Transverse colon (tissue), 4 donors: Measurements from ENCODE around the gene FAM83F. TPM values are rescaled to one million over a fixed set of nuclear protein-coding genes. Genes with fewer than 3 reads are reported as not detected.

Experiments used
- DNase-seq: peaks from one replicate; pipeline ENCODE4 v3.0.0-alpha.2; 2019
- H3K27ac ChIP-seq, 4 donors: fragments of 200-600 bp; sonication (generic); 2 replicates each; pipeline ENCODE4 v1.5.1; 2016 to 2018; ENCODE audit warnings: inconsistent platforms in 4 of 4
- H3K27me3 ChIP-seq: fragments of 200-600 bp; sonication (generic); 2 replicates; pipeline ENCODE4 v1.5.1; 2017; ENCODE audit warnings: inconsistent platforms
- H3K36me3 ChIP-seq, 4 donors: fragments of 200-600 bp; sonication (generic); 2 replicates each; pipeline ENCODE4 v1.5.1; 2017 to 2019; ENCODE audit warnings: inconsistent platforms in 4 of 4
- H3K4me1 ChIP-seq, 4 donors: fragments of 200-600 bp; sonication (generic); 2 replicates each; pipeline ENCODE4 v1.5.1; 2017 to 2020; ENCODE audit warnings: inconsistent platforms in 4 of 4
- H3K4me3 ChIP-seq, 4 donors: fragments of 200-600 bp; sonication (generic); 1 replicate in 1 of 4; 2 replicates in 3 of 4; pipeline versions ENCODE4 v1.5.1 to v1.6.1; 2017 to 2019; ENCODE audit warnings: inconsistent platforms in 4 of 4
- H3K9me3 ChIP-seq, 2 donors: fragments of 200-600 bp; sonication (generic); 2 replicates each; pipeline ENCODE4 v1.5.1; 2017 to 2019; ENCODE audit warnings: inconsistent platforms in 2 of 2
- CTCF ChIP-seq, 5 experiments: fragments of 200-600 bp in 3 of 5; fragments of 450-650 bp in 2 of 5; sonication (generic) in 3 of 5; IDR thresholded peaks; 1 replicate in 2 of 5; 2 replicates in 3 of 5; pipeline ENCODE4 v1.5.1; 2016 to 2017; ENCODE audit warnings: antibody characterized with exemption in 5 of 5, inconsistent platforms in 3 of 5, mild to moderate bottlenecking in 2 of 5, moderate library complexity in 1 of 5
- EP300 ChIP-seq: sonication (generic); formaldehyde crosslinking; IDR thresholded peaks from one replicate; pipeline ENCODE4 v1.6.1; 2017; ENCODE audit warnings: antibody characterized with exemption, low read depth
- POLR2A ChIP-seq: fragments of 450-650 bp; IDR thresholded peaks from one replicate; pipeline ENCODE4 v1.6.1; 2016; ENCODE audit warnings: antibody characterized with exemption, mild to moderate bottlenecking, moderate library complexity
- POLR2AphosphoS5 ChIP-seq, 3 donors: sonication (generic); formaldehyde crosslinking; IDR thresholded peaks; one replicate each; pipeline ENCODE4 v1.6.1; 2016; ENCODE audit warnings: antibody characterized with exemption in 3 of 3
- WGBS, 2 donors: methylation state at CpG; one replicate each; pipeline ENCODE4 v1.1.5; 2018; ENCODE audit warnings: low coverage in 1 of 2; 5-methylcytosine and 5-hydroxymethylcytosine counted together
- in situ Hi-C, 4 donors: fragments of 200-750 bp; cut with MboI; loops; one replicate each; pipeline versions ENCODE4 v1.15.0 to v1.15.1; 2017; ENCODE audit warnings: low sequenced_read_pairs in 3 of 4, low pct_ligation_motif_present in 1 of 4, low pct_unique_long_range_greater_than_20kb in 1 of 4
- intact Hi-C: fragments of 100-400 bp; cut with DNase I; formaldehyde crosslinking; loops from one replicate; pipeline ENCODE4 v1.15.1; 2023; ENCODE audit warnings: low total_unique reads
- total RNA-seq, 4 donors: library from RNA; depleted of rRNA; stranded (reverse); fragments of >200 nt; gene quantifications; one replicate each; pipeline ENCODE4 v1.1.0, GENCODE V29; 2016

Gene FAM83F
- total RNA-seq, 4 donors from 2014 or later: 18.7 to 36.3 (median 25.4) TPM

GRCh38 chr22:39972641-39973040 is 22.1 kb upstream of the FAM83F start:
- Histone ChIP-seq H3K9me3 (no peaks in the 10 kb centered on the region), H3K27ac (no peak overlapping the region), H3K4me1 (peaks cover 0 to 13% (median 4%) of the 10 kb centered on the region in 4 donors), H3K36me3 (no peaks in the 10 kb centered on the region), H3K4me3 (no peak overlapping the region), H3K27me3 (peaks cover 16% of the 10 kb centered on the region)
- TF ChIP-seq POLR2AphosphoS5 (IDR thresholded peaks at IDR 0.05): no peak
- no peak for TF ChIP-seq POLR2A
- TF ChIP-seq EP300: no peak
- no peak for TF ChIP-seq CTCF (IDR thresholded peaks at IDR 0.05)
- no peak for DNase-seq
- in situ Hi-C loops: no loop called here
- WGBS, 2 donors: 61 to 74% methylated on average over 3 to 5 of the region's 5 CpGs
- intact Hi-C loops: no loop called here

- Histone ChIP-seq H3K9me3 (no peaks in the 10 kb centered on the region), H3K36me3 (no peaks in the 10 kb centered on the region), H3K27me3 (peaks cover 18% of the 10 kb centered on the region), H3K27ac (no peak overlapping the region), H3K4me1 (peaks cover 0 to 3% (median 1%) of the 10 kb centered on the region in 4 donors), H3K4me3 (no peak overlapping the region)
- TF ChIP-seq POLR2A (no peak), CTCF (IDR thresholded peaks at IDR 0.05) (no peak), POLR2AphosphoS5 (IDR thresholded peaks at IDR 0.05) (no peak), EP300 (no peak)
- no peak for DNase-seq
- 70 to 91% methylated on average over 2 to 5 of the region's 5 CpGs for WGBS, 2 donors
- intact Hi-C loops: no loop called here
- in situ Hi-C loops: no loop called here
Measured at GRCh38 chr22:39973656-39974055, 21.1 kb upstream of the FAM83F start.

GRCh38 chr22:39974065-39974464 is 20.7 kb upstream of the FAM83F start:
- no peaks in the 10 kb centered on the region for H3K9me3 ChIP-seq
- in situ Hi-C loops: no loop called here
- no peak overlapping the region for H3K4me3 ChIP-seq
- H3K36me3 ChIP-seq: no peaks in the 10 kb centered on the region
- peaks cover 18% of the 10 kb centered on the region for H3K27me3 ChIP-seq
- no peaks in the 10 kb centered on the region for H3K4me1 ChIP-seq
- intact Hi-C loops: no loop called here
- no peak for TF ChIP-seq POLR2AphosphoS5 (IDR thresholded peaks at IDR 0.05)
- no peak for TF ChIP-seq CTCF (IDR thresholded peaks at IDR 0.05)
- TF ChIP-seq EP300: no peak
- TF ChIP-seq POLR2A: no peak
- no peak overlapping the region for H3K27ac ChIP-seq
- 82% methylated on average over 5 of the region's 5 CpGs for WGBS, 2 donors
- no peak for DNase-seq

- TF ChIP-seq CTCF (IDR thresholded peaks at IDR 0.05): no peak
- TF ChIP-seq EP300: no peak
- no peak for TF ChIP-seq POLR2AphosphoS5 (IDR thresholded peaks at IDR 0.05)
- no peak for TF ChIP-seq POLR2A
- intact Hi-C loops: no loop called here
- WGBS, 2 donors: 71 to 83% methylated on average over 3 to 6 of the region's 6 CpGs
Measured at GRCh38 chr22:39979048-39979447, 15.7 kb upstream of the FAM83F start.

More at GRCh38 chr22:39979048-39979447, 15.7 kb upstream of the FAM83F start:
- no peak for DNase-seq
- H3K4me1 ChIP-seq: no peaks in the 10 kb centered on the region
- no peaks in the 10 kb centered on the region for H3K9me3 ChIP-seq
- H3K27ac ChIP-seq: no peak overlapping the region
- in situ Hi-C loops: no loop called here
- no peak overlapping the region for H3K4me3 ChIP-seq
- H3K27me3 ChIP-seq: peaks cover 15% of the 10 kb centered on the region
- H3K36me3 ChIP-seq: no peaks in the 10 kb centered on the region
